PFSK-1 (cell line): ENCODE results near the gene UGT8.

Experiments
- FOXP2 ChIP-seq: optimal IDR thresholded peaks from 2 replicates; pipeline ENCODE3; 2011; ENCODE audit warnings: borderline replicate concordance, control low read depth, inconsistent platforms; ENCODE audit not compliant: insufficient read depth; ENCODE audit errors: extremely low read length, extremely low read depth
- POLR2AphosphoS5 ChIP-seq: IDR thresholded peaks from 2 replicates; pipeline ENCODE4 v1.6.1; 2012; ENCODE audit warnings: low read depth, mild to moderate bottlenecking, control low read depth, low read length, moderate library complexity
- SIN3A ChIP-seq: IDR thresholded peaks from 2 replicates; pipeline ENCODE4 v1.6.1; 2012; ENCODE audit warnings: mild to moderate bottlenecking, low read length, moderate library complexity, borderline replicate concordance; ENCODE audit not compliant: insufficient read depth
- TAF1 ChIP-seq: IDR thresholded peaks from 2 replicates; pipeline ENCODE4 v1.6.1; 2012; ENCODE audit warnings: low read length, control low read depth, borderline replicate concordance; ENCODE audit not compliant: insufficient read depth
- TF ChIP-seq, protein P1 (sequence below), 2 experiments: IDR thresholded peaks; 2 replicates each; pipeline versions ENCODE4 v1.6.1 to v1.8.0; 2011 to 2012; ENCODE audit warnings: low read depth in 2 of 2, low read length in 2 of 2, control low read depth in 1 of 2, inconsistent platforms in 1 of 2, mild to moderate bottlenecking in 1 of 2, moderate library complexity in 1 of 2; ENCODE audit not compliant: insufficient read depth in 1 of 2

The UGT8 gene

DNA sequence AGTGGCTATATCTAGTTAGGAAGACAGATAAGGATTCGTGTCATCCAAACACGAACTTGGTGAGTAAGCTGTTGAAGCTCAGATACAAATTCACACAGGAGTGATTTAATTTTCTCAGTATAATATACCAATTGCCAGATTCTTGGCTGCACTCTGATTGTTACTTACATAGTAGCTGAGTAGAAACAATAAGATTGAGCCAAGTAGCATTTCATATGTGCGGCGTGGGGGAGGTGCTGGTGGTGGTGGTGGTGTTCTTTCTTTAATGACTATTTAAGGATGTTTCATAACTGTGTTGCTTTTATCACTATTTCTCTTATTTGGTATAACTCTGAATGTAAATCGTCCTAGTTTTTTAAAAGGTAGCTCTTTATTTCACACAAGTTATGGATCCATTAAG is 102.9 kb downstream of the UGT8 start:
- TF ChIP-seq, protein P1, sequence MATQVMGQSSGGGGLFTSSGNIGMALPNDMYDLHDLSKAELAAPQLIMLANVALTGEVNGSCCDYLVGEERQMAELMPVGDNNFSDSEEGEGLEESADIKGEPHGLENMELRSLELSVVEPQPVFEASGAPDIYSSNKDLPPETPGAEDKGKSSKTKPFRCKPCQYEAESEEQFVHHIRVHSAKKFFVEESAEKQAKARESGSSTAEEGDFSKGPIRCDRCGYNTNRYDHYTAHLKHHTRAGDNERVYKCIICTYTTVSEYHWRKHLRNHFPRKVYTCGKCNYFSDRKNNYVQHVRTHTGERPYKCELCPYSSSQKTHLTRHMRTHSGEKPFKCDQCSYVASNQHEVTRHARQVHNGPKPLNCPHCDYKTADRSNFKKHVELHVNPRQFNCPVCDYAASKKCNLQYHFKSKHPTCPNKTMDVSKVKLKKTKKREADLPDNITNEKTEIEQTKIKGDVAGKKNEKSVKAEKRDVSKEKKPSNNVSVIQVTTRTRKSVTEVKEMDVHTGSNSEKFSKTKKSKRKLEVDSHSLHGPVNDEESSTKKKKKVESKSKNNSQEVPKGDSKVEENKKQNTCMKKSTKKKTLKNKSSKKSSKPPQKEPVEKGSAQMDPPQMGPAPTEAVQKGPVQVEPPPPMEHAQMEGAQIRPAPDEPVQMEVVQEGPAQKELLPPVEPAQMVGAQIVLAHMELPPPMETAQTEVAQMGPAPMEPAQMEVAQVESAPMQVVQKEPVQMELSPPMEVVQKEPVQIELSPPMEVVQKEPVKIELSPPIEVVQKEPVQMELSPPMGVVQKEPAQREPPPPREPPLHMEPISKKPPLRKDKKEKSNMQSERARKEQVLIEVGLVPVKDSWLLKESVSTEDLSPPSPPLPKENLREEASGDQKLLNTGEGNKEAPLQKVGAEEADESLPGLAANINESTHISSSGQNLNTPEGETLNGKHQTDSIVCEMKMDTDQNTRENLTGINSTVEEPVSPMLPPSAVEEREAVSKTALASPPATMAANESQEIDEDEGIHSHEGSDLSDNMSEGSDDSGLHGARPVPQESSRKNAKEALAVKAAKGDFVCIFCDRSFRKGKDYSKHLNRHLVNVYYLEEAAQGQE (IDR thresholded peaks at IDR 0.05; ENCODE audit: insufficient read depth in 1 of 2, low read depth in 2 of 2, low read length in 2 of 2): no peak
- TF ChIP-seq SIN3A: no peak
- TF ChIP-seq POLR2AphosphoS5: no peak
- TF ChIP-seq FOXP2: no peak

DNA sequence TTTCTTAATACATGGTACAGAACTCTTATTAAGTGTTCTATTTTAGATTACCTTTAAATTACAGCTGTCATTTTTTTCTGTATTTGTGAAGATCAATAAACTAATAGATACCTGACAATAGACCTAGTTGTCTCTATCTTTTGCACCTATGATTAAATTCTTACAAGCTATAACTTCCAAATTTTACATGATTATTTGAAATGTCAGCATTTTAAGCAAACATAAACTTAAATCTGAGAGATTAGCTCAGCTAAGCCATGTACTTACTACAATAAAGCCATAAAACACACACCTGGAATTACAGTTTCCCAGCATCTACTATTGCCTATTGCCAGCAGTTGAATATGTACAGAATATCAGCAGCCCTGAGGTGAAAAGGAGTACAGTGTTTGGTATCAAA is 118.8 kb downstream of the UGT8 start:
- TF ChIP-seq TAF1 (no peak), SIN3A (no peak), POLR2AphosphoS5 (no peak), FOXP2 (no peak)
- TF ChIP-seq, protein P1 (IDR thresholded peaks at IDR 0.05; ENCODE audit: insufficient read depth in 1 of 2, low read depth in 2 of 2, low read length in 2 of 2): no peak

DNA sequence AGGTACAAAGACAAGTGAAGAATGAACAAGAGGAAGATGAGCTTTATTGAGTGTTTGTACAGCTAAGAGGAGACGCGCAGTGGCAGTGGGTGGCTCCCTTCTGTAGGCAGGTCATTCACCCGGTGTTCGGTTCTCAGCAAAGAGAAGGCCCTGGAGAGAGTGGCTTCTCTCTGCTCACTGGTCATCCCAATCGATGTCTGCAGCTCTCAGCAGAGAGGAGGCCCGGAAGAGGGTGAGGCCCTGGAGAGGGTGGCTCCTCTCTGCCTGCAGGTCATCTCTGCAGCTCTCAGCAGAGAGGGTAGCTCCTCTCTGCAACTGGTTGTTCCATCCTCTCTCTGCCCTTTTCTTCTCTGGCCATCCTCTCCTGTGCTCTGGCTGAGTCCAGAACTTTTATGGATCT is 126.5 kb downstream of the UGT8 start:
- no peak for TF ChIP-seq POLR2AphosphoS5

DNA sequence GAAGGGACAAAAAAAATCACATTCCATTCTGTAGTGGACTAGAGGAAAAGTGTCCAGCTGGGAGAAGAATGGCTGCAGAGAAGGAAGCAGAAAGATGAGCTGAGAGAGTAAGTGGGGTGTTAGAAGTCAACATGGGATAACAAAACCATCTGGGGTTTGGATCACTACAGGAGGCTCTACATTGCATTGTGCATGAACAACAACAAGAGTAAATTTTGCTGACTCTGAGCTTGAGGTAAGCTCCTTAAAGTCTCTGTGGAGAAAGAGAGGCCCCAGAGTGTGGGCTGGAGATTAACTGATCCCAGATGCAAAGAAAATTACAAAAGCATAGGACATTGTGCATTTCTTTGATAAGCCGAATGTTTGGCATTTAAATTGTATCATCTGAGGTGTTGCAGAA is 128.9 kb downstream of the UGT8 start:
- TF ChIP-seq, protein P1 (IDR thresholded peaks at IDR 0.05; ENCODE audit: insufficient read depth in 1 of 2, low read depth in 2 of 2, low read length in 2 of 2): no peak
- TF ChIP-seq SIN3A (no peak), POLR2AphosphoS5 (no peak), TAF1 (no peak), FOXP2 (no peak)
